Activated naive CD8-positive, alpha-beta T cell treated with anti-CD3 and anti-CD28 coated beads, Interleukin-2, amount 10 ng/mL, durations not matched to agents 7 days and 5 days (primary cell): ENCODE results near the gene CFAP53. TPM values are rescaled to one million over a fixed set of nuclear protein-coding genes. Genes with fewer than 3 reads are reported as not detected.
"Not testable (repeated sequence)": the region's sequence is repeated elsewhere in the genome, so short reads cannot be mapped to it uniquely, and the experiment has no call there.

Experiments used
- ATAC-seq: fragments of 150-1000 bp; cut with Tn5 transposase; one replicate; pipeline ENCODE4 v1.10.0; 2021; ENCODE audit warnings: low read depth, moderate library complexity
- POLR2A ChIA-PET: fragments of 350-600 bp; sonication (Branson Sonifier 250); formaldehyde crosslinking; loops from one replicate; lab custom pipeline; 2021; ENCODE audit warnings: antibody characterized with exemption; lab: Charles Lee
- DNase-seq: peaks from one replicate; pipeline ENCODE4 v3.0.0; 2021
- H3K27ac Mint-ChIP-seq: one replicate; pipeline ENCODE4 v1.8.0; 2022; ENCODE audit warnings: mild to moderate bottlenecking, mixed read lengths
- H3K27me3 Mint-ChIP-seq: one replicate; pipeline ENCODE4 v1.8.0; 2022; ENCODE audit warnings: mild to moderate bottlenecking, moderate library complexity, mixed read lengths
- H3K36me3 Mint-ChIP-seq: one replicate; pipeline ENCODE4 v1.8.0; 2021; ENCODE audit warnings: mild to moderate bottlenecking, mixed read lengths
- H3K4me1 Mint-ChIP-seq: one replicate; pipeline ENCODE4 v1.8.0; 2021; ENCODE audit warnings: mixed read lengths
- H3K4me3 Mint-ChIP-seq: one replicate; pipeline ENCODE4 v1.8.0; 2022; ENCODE audit warnings: mild to moderate bottlenecking, moderate library complexity, mixed read lengths
- H3K9me3 Mint-ChIP-seq: one replicate; pipeline ENCODE4 v1.8.0; 2021; ENCODE audit warnings: mixed read lengths
- total RNA-seq, 2 experiments: library from RNA; stranded (reverse); gene quantifications; one replicate each; pipeline ENCODE4 v1.2.3, GENCODE V29; 2021

CFAP53 gene
- total RNA-seq, 2 experiments from 2014 or later: 0.36 to 0.68 TPM

GRCh38 chr18:50273203-50274043, 7.1 kb upstream of the CFAP53 start:
- Mint-ChIP-seq H3K4me1 (peaks cover 5% of the 10 kb centered on the region), H3K4me3 (no peak overlapping the region), H3K27me3 (no peaks in the 10 kb centered on the region), H3K9me3 (no peaks in the 10 kb centered on the region), H3K27ac (no peak overlapping the region), H3K36me3 (peaks cover 35% of the 10 kb centered on the region)
- POLR2A ChIA-PET: no interaction called here
- DNase-seq (no peak), ATAC-seq (no peak)

GRCh38 chr18:50272568-50272967, 6.3 kb upstream of the CFAP53 start:
- POLR2A ChIA-PET: interaction anchor here (2.4 kb wide), 1 partner anchor 8 kb away, joined by 10 read pairs; the partner anchor contains the start of gene MBD1
- peaks cover 35% of the 10 kb centered on the region for H3K36me3 Mint-ChIP-seq
- H3K4me1 Mint-ChIP-seq: peaks cover 3% of the 10 kb centered on the region
- no peaks in the 10 kb centered on the region for H3K27me3 Mint-ChIP-seq
- no peak overlapping the region for H3K27ac Mint-ChIP-seq
- DNase-seq (no peak), ATAC-seq (no peak)
- H3K9me3 Mint-ChIP-seq: no peaks in the 10 kb centered on the region
- H3K4me3 Mint-ChIP-seq: no peak overlapping the region

GRCh38 chr18:50268022-50268747, 1.9 kb upstream of the CFAP53 start:
- Mint-ChIP-seq H3K36me3 (peaks cover 9% of the 10 kb centered on the region), H3K27me3 (peaks cover 4% of the 10 kb centered on the region), H3K4me1 (peaks cover 11% of the 10 kb centered on the region), H3K27ac (peak overlapping the region; percentile 31), H3K9me3 (no peaks in the 10 kb centered on the region), H3K4me3 (peak overlapping the region; percentile 77)
- ATAC-seq (peak; percentile 82), DNase-seq (peak; percentile 87)
- POLR2A ChIA-PET: interaction anchor here (2.9 kb wide), 1 partner anchor 13 kb away, joined by 17 read pairs; the partner anchor contains the start of gene MBD1

GRCh38 chr18:50262977-50263376, 3.3 kb downstream of the CFAP53 start:
- Mint-ChIP-seq H3K27ac (no peak overlapping the region), H3K4me1 (peaks cover 8% of the 10 kb centered on the region), H3K4me3 (no peak overlapping the region), H3K27me3 (peaks cover 9% of the 10 kb centered on the region), H3K9me3 (no peaks in the 10 kb centered on the region), H3K36me3 (no peaks in the 10 kb centered on the region)
- POLR2A ChIA-PET: no interaction called here
- DNase-seq (no peak), ATAC-seq (no peak)

- no peak for ATAC-seq
- Mint-ChIP-seq H3K4me3 (no peak overlapping the region), H3K4me1 (no peaks in the 10 kb centered on the region), H3K36me3 (no peaks in the 10 kb centered on the region), H3K9me3 (no peaks in the 10 kb centered on the region), H3K27ac (no peak overlapping the region), H3K27me3 (peaks cover 4% of the 10 kb centered on the region)
- no peak for DNase-seq
- POLR2A ChIA-PET: no interaction called here
Measured at GRCh38 chr18:50250935-50251334, 15.4 kb downstream of the CFAP53 start.

- Mint-ChIP-seq H3K9me3 (no peaks in the 10 kb centered on the region), H3K4me1 (no peaks in the 10 kb centered on the region), H3K36me3 (no peaks in the 10 kb centered on the region), H3K27me3 (peaks cover 4% of the 10 kb centered on the region), H3K27ac (no peak overlapping the region), H3K4me3 (no peak overlapping the region)
- no peak for DNase-seq
- no peak for ATAC-seq
- POLR2A ChIA-PET: interaction anchor here (0.7 kb wide), 1 partner anchor 302 kb away, joined by 4 read pairs; no protein-coding TSS in a partner anchor
Measured at GRCh38 chr18:50249576-50249975, 16.7 kb downstream of the CFAP53 start.

GRCh38 chr18:50247561-50247960, 18.7 kb downstream of the CFAP53 start:
- POLR2A ChIA-PET: no interaction called here
- Mint-ChIP-seq H3K4me1 (no peaks in the 10 kb centered on the region), H3K27ac (no peak overlapping the region), H3K4me3 (no peak overlapping the region), H3K27me3 (peaks cover 4% of the 10 kb centered on the region), H3K36me3 (no peaks in the 10 kb centered on the region), H3K9me3 (no peaks in the 10 kb centered on the region)
- DNase-seq (no peak), ATAC-seq (no peak)

- POLR2A ChIA-PET: not testable (repeated sequence)
Measured at GRCh38 chr18:50241768-50242167, 24.5 kb downstream of the CFAP53 start.

GRCh38 chr18:50240080-50240563, 26.2 kb downstream of the CFAP53 start:
- H3K9me3 Mint-ChIP-seq: peaks cover 11% of the 10 kb centered on the region
- peaks cover 3% of the 10 kb centered on the region for H3K27me3 Mint-ChIP-seq
- ATAC-seq (no peak), DNase-seq (no peak)
- POLR2A ChIA-PET: no interaction called here
- no peak overlapping the region for H3K4me3 Mint-ChIP-seq
- no peak overlapping the region for H3K27ac Mint-ChIP-seq
- H3K4me1 Mint-ChIP-seq: no peaks in the 10 kb centered on the region
- H3K36me3 Mint-ChIP-seq: no peaks in the 10 kb centered on the region

More at GRCh38 chr18:50241768-50242167, 24.5 kb downstream of the CFAP53 start:
- not testable (repeated sequence) for H3K27me3 Mint-ChIP-seq, ATAC-seq, H3K4me1 Mint-ChIP-seq, H3K4me3 Mint-ChIP-seq, H3K27ac Mint-ChIP-seq, H3K36me3 Mint-ChIP-seq, DNase-seq
- H3K9me3 Mint-ChIP-seq: peaks cover 11% of the 10 kb centered on the region

- POLR2A ChIA-PET: no interaction called here
- Mint-ChIP-seq H3K27ac (no peak overlapping the region), H3K9me3 (no peaks in the 10 kb centered on the region), H3K4me3 (no peak overlapping the region), H3K36me3 (no peaks in the 10 kb centered on the region), H3K4me1 (no peaks in the 10 kb centered on the region), H3K27me3 (peaks cover 3% of the 10 kb centered on the region)
- ATAC-seq (no peak), DNase-seq (no peak)
Measured at GRCh38 chr18:50232419-50232818, 33.9 kb downstream of the CFAP53 start.

GRCh38 chr18:50231621-50232020, 34.7 kb downstream of the CFAP53 start:
- Mint-ChIP-seq H3K27ac (no peak overlapping the region), H3K4me3 (no peak overlapping the region), H3K9me3 (no peaks in the 10 kb centered on the region), H3K36me3 (no peaks in the 10 kb centered on the region), H3K4me1 (no peaks in the 10 kb centered on the region), H3K27me3 (peaks cover 3% of the 10 kb centered on the region)
- POLR2A ChIA-PET: no interaction called here
- no peak for DNase-seq
- ATAC-seq: no peak

GRCh38 chr18:50220249-50220648, 46.0 kb downstream of the CFAP53 start:
- H3K27me3 Mint-ChIP-seq, POLR2A ChIA-PET, ATAC-seq, H3K4me3 Mint-ChIP-seq, H3K27ac Mint-ChIP-seq, H3K36me3 Mint-ChIP-seq, DNase-seq, H3K9me3 Mint-ChIP-seq, H3K4me1 Mint-ChIP-seq: not testable (repeated sequence)

GRCh38 chr18:50218432-50219197, 47.7 kb downstream of the CFAP53 start:
- POLR2A ChIA-PET: no interaction called here
- H3K27ac Mint-ChIP-seq: no peak overlapping the region

More at GRCh38 chr18:50218432-50219197, 47.7 kb downstream of the CFAP53 start:
- peak; percentile 29 for DNase-seq
- Mint-ChIP-seq H3K27me3 (peaks cover 4% of the 10 kb centered on the region), H3K9me3 (peaks cover 2% of the 10 kb centered on the region), H3K36me3 (no peaks in the 10 kb centered on the region), H3K4me1 (no peaks in the 10 kb centered on the region), H3K4me3 (no peak overlapping the region)
- peak; percentile 42 for ATAC-seq
